ENCODE results near the gene FAM193A.

Gene FAM193A

GRCh38 chr4:2551118-2551517 lies 14.7 kb downstream of the FAM193A start:
- TF ChIP-seq, protein P1, sequence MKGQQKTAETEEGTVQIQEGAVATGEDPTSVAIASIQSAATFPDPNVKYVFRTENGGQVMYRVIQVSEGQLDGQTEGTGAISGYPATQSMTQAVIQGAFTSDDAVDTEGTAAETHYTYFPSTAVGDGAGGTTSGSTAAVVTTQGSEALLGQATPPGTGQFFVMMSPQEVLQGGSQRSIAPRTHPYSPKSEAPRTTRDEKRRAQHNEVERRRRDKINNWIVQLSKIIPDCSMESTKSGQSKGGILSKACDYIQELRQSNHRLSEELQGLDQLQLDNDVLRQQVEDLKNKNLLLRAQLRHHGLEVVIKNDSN (IDR thresholded peaks at IDR 0.05), result no peak
- TF ChIP-seq EP300 (IDR thresholded peaks at IDR 0.05; ENCODE audit: borderline replicate concordance), result no peak
- TF ChIP-seq, protein P2, sequence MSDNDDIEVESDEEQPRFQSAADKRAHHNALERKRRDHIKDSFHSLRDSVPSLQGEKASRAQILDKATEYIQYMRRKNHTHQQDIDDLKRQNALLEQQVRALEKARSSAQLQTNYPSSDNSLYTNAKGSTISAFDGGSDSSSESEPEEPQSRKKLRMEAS (IDR thresholded peaks at IDR 0.05), result no peak
- no peak for TF ChIP-seq EGR1 (IDR thresholded peaks at IDR 0.05)
- no peak for TF ChIP-seq REST (IDR thresholded peaks at IDR 0.05; ENCODE audit: low read depth)
- no peak for TF ChIP-seq FOXM1 (IDR thresholded peaks at IDR 0.05; ENCODE audit: borderline replicate concordance, low read depth)
- no peak for TF ChIP-seq TCF12 (IDR thresholded peaks at IDR 0.05; ENCODE audit: low read depth)
- TF ChIP-seq CREB1 (IDR thresholded peaks at IDR 0.05; ENCODE audit: low read depth), result no peak
- no peak for TF ChIP-seq TAF1 (IDR thresholded peaks at IDR 0.05; ENCODE audit: low read depth)
- no peak for TF ChIP-seq ZBTB7A (IDR thresholded peaks at IDR 0.05; ENCODE audit: low read depth)
- TF ChIP-seq RAD21 (IDR thresholded peaks at IDR 0.05; ENCODE audit: low read depth), result no peak
- TF ChIP-seq NFIC (IDR thresholded peaks at IDR 0.05), result no peak
- no peak for TF ChIP-seq CEBPB (IDR thresholded peaks at IDR 0.05)
- TF ChIP-seq TEAD4 (IDR thresholded peaks at IDR 0.05), result no peak
- TF ChIP-seq YY1 (IDR thresholded peaks at IDR 0.05; ENCODE audit: low read depth), result no peak

- TF ChIP-seq TEAD4 (IDR thresholded peaks at IDR 0.05) (no peak), TAF1 (IDR thresholded peaks at IDR 0.05; ENCODE audit: low read depth) (no peak), CEBPB (IDR thresholded peaks at IDR 0.05) (no peak), REST (IDR thresholded peaks at IDR 0.05; ENCODE audit: low read depth) (no peak), YY1 (IDR thresholded peaks at IDR 0.05; ENCODE audit: low read depth) (no peak), EP300 (IDR thresholded peaks at IDR 0.05; ENCODE audit: borderline replicate concordance) (no peak), RAD21 (IDR thresholded peaks at IDR 0.05; ENCODE audit: low read depth) (no peak), TCF12 (IDR thresholded peaks at IDR 0.05; ENCODE audit: low read depth) (no peak), CREB1 (IDR thresholded peaks at IDR 0.05; ENCODE audit: low read depth) (no peak), ZBTB7A (IDR thresholded peaks at IDR 0.05; ENCODE audit: low read depth) (no peak), EGR1 (IDR thresholded peaks at IDR 0.05) (no peak), FOXM1 (IDR thresholded peaks at IDR 0.05; ENCODE audit: borderline replicate concordance, low read depth) (no peak)
- TF ChIP-seq, protein P1 (IDR thresholded peaks at IDR 0.05), result no peak
- TF ChIP-seq, protein P2 (IDR thresholded peaks at IDR 0.05), result no peak
These were observed 16.4 kb downstream of the FAM193A start for GRCh38 chr4:2552806-2553205.

DNA sequence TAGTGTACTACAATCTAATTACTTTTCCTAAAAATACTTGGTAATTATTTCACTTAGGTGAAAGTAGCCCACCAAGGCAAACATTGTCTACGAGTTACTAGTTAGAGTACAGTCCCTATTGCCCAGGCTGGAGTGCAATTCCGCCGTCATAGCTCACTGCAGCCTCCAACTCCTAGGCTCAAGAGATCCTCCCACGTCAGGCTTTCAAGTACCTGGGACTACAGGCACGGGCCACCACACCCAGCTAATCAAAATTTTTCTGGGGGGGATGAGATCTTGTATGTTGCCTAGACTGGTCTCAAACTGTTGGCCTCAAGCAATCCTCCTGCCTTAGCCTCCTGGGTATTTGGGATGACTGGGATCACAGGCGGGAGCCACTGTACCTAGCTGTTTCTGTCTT lies 21.9 kb downstream of the FAM193A start:
- TF ChIP-seq TEAD4 (IDR thresholded peaks at IDR 0.05) (no peak), CREB1 (IDR thresholded peaks at IDR 0.05; ENCODE audit: low read depth) (no peak), TAF1 (IDR thresholded peaks at IDR 0.05; ENCODE audit: low read depth) (no peak), NFIC (IDR thresholded peaks at IDR 0.05) (no peak), YY1 (IDR thresholded peaks at IDR 0.05; ENCODE audit: low read depth) (no peak), CEBPB (IDR thresholded peaks at IDR 0.05) (no peak), EGR1 (IDR thresholded peaks at IDR 0.05) (no peak), EP300 (IDR thresholded peaks at IDR 0.05; ENCODE audit: borderline replicate concordance) (no peak)
- TF ChIP-seq, protein P1 (IDR thresholded peaks at IDR 0.05), result no peak
- TF ChIP-seq, protein P2 (IDR thresholded peaks at IDR 0.05), result no peak

DNA sequence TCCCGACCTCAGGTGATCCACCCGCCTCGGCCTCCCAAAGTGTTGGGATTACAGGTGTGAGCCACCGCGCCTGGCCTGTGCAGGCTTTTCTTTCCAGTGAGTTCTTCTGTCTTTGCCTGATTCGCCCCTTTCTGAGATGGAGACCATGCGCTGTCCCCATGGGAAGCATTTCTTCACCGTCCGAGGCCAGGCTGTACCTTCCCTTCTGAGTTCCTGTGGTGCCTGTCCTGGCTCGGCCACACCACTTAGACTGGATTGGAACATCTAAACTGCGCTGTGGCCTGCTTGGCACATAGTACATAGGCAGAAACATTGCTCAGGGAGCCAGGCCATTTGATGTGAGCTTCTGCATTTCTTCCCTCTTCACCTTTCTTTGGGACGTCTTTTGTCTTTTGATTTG lies 23.7 kb downstream of the FAM193A start:
- TF ChIP-seq CEBPB (IDR thresholded peaks at IDR 0.05) (no peak), ZBTB7A (IDR thresholded peaks at IDR 0.05; ENCODE audit: low read depth) (no peak), TCF12 (IDR thresholded peaks at IDR 0.05; ENCODE audit: low read depth) (no peak), EGR1 (IDR thresholded peaks at IDR 0.05) (no peak), YY1 (IDR thresholded peaks at IDR 0.05; ENCODE audit: low read depth) (no peak), NFIC (IDR thresholded peaks at IDR 0.05) (no peak), TAF1 (IDR thresholded peaks at IDR 0.05; ENCODE audit: low read depth) (no peak)
- TF ChIP-seq, protein P2 (IDR thresholded peaks at IDR 0.05), result no peak

DNA sequence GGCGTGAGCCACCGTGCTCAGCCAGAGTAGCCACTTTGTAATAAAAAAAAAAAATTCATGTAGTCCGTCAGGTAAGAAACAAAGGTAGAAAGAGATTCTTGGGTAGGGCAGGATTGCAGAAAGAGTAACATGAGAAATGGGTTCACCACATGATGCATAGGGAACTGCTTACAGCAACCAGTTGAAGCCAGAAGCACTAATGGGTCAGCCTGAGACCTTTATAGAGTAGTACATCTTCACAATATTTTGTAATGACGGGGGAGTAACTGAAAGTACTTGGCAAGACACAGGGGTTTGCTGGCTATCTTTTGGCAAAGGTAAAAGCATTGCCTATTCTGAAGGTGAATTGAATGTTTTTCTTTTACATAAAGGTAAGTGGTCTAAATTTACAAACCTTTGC lies 29.1 kb downstream of the FAM193A start:
- TF ChIP-seq CEBPB (IDR thresholded peaks at IDR 0.05), result no peak
- no peak for TF ChIP-seq TCF12 (IDR thresholded peaks at IDR 0.05; ENCODE audit: low read depth)
- TF ChIP-seq, protein P1 (IDR thresholded peaks at IDR 0.05), result no peak
- TF ChIP-seq EGR1 (IDR thresholded peaks at IDR 0.05), result no peak
- TF ChIP-seq CREB1 (IDR thresholded peaks at IDR 0.05; ENCODE audit: low read depth), result no peak
- no peak for TF ChIP-seq ZBTB7A (IDR thresholded peaks at IDR 0.05; ENCODE audit: low read depth)
- TF ChIP-seq TAF1 (IDR thresholded peaks at IDR 0.05; ENCODE audit: low read depth), result no peak
- no peak for TF ChIP-seq RAD21 (IDR thresholded peaks at IDR 0.05; ENCODE audit: low read depth)
- TF ChIP-seq, protein P2 (IDR thresholded peaks at IDR 0.05), result no peak
- TF ChIP-seq TEAD4 (IDR thresholded peaks at IDR 0.05), result no peak
- no peak for TF ChIP-seq EP300 (IDR thresholded peaks at IDR 0.05; ENCODE audit: borderline replicate concordance)

Measured in Ishikawa (cell line).